GM19023 (cell line): ENCODE data around the gene KRTAP9-2.
"Not testable (repeated sequence)": the region's sequence is repeated elsewhere in the genome, so short reads cannot be mapped to it uniquely, and the experiment has no call there.

ENCODE experiments used
- ATAC-seq: cut with Tn5 transposase; IDR thresholded peaks from one replicate; pipeline ENCODE4 v1.9.1; 2021; ENCODE audit warnings: mild to moderate bottlenecking, moderate library complexity; ENCODE audit not compliant: unreplicated experiment

The KRTAP9-2 gene, protein sequence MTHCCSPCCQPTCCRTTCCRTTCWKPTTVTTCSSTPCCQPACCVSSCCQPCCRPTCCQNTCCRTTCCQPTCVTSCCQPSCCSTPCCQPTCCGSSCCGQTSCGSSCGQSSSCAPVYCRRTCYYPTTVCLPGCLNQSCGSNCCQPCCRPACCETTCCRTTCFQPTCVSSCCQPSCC

DNA sequence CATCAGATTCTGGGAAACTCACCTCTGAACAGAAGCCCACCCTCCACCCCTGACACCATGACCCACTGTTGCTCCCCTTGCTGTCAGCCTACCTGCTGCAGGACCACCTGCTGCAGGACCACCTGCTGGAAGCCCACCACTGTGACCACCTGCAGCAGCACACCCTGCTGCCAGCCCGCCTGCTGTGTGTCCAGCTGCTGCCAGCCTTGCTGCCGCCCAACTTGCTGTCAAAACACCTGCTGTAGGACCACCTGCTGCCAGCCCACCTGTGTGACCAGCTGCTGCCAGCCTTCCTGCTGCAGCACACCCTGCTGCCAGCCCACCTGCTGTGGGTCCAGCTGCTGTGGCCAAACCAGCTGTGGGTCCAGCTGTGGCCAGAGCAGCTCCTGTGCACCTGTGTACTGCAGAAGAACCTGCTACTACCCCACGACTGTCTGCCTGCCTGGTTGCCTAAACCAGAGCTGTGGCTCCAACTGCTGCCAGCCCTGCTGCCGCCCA is at the start of gene KRTAP9-2:
Gene KRTAP9-2 (plus strand): TSS at position 51 of the 498 bp plus-strand sequence. CDS start 7 bp downstream, at position 58.
- ATAC-seq = not testable (repeated sequence)

DNA sequence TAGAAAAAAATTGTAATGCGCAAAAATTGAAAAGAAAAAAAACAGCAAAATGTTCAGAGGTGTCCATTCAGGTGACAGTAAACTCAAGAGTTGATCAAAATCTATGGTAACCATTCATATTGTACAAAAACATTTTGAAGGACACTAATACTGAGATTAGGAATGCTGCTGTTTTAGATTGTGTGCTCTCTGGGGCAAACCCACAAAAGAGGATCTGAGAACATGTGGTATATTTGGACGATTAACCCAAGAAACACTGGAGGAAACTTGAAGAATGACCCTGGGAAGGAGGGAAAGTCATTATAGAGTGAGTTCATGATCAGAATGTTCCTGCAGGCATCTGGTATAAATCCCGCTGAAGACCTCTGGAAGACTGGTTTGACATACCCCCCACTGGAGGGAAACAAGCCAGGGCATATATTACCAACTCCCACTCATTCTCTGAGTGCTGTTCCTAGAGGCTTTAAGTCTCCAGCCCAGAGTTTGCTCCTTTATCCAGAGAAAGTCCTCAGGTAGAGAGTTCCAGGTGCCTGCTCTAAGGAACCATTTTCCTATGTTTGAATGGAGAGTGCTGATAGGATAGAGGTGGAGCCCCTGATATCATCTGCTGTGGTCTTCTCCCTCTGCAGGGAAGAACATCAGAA is 49.6 kb upstream of the KRTAP9-2 start:
- no peak for ATAC-seq

DNA sequence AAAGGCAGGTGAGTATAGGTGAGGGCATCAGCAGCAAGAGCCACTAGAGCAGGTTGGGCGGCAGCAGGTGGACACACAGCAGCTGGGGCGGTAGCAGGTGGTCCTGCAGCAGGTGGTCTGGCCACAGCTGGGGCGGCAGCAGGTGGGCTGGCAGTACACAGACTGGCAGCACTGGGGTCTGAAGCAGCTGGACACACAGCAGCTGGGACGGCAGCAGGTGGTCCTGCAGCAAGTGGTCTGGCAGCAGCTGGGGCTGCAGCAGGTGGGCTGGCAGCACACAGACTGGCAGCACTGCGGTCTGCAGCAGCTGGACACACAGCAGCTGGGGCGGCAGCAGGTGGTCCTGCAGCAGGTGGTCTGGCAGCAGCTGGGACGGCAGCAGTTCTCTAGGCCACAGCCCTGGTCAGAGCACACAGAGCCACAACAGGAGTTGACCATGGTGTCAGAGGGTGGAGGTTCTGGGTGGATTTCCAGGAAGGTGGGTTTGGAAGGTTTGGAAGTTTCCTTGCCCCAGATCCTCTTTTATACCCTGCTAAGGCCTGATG is 48.6 kb upstream of the KRTAP9-2 start, which contains the start of gene KRTAP4-2:
Gene KRTAP4-2 (minus strand): TSS at position 495 of the 545 bp plus-strand sequence. CDS start 57 bp downstream, at position 438.
- ATAC-seq = no peak

DNA sequence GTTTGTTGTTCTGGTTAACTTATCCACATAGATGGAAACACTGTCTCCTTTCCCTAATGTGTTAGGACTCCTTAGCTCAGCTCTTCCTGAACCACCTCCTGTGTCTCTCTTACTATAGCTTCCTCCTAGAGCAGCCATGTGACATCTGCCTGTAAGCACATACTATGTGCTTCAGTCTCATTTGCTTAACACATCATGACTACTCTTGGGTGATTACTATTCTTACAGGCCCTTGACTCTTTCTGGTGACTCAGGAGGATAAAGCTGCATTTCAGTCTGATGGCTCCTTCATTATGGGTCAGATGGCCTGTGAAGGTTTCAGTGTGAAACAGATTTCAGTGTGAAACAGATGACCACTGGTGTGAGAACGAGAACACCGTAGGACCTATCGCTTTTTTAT is 48.1 kb upstream of the KRTAP9-2 start:
- no peak for ATAC-seq

DNA sequence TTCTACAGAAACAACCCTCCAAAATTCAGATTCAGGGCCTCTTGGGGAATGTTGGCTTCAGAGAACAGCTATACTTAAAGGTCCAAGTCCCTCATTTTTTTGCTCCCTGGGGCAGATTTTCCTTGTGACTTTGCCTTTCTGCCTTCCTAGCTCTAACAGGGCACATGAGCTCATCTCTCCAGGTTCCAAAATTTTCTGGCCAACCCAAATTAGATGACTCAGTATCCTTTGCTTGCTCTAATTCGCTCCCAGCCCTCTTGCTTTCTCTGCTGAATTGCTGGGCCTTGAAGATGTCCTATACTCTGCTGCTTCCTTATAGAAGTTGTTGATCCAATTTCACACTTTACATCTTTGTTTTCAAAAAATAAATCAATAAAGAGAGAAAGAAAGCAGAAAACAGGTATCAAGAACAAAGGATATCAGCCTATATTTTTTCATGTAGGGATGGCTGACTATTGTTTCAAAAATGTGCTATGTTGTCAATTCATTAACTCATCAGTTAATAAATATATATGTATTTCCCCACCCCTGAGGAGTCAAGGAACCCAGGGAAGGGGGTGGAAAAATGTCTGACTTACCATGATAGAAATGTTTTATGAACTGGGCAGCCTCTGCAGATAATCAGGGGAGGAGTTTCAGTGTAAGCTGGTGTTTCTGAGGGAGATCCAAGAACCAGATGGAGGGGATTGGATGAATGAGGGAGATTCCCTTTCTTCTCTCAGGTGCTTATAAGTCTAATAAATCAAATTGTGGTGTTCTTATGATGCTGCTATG is 47.4 kb upstream of the KRTAP9-2 start:
- ATAC-seq = no peak

DNA sequence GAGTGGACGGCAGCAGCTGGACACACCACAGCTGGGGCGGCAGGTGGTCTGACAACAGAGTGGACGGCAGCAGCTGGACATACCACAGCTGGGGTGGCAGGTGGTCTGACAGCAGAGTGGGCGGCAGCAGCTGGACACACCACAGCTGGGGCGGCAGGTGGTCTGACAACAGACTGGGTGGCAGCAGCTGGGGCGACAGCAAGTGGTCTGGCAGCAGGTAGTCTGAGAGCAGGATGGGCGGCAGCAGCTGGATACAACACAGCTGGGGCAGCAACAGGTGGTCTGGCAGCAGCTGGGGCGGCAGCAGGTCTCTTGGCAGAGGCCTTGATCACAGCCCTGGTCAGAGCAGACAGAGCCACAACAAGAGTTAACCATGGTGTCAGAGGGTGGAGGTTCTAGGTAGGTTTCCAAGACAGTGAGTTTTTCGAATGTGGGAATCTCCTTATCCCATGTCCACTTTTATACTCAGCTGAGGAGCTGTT is 41.9 kb upstream of the KRTAP9-2 start, which contains the start of gene KRTAP4-1:
Gene KRTAP4-1 (minus strand): TSS at position 432 of the 482 bp plus-strand sequence. CDS start 57 bp downstream, at position 375.
- ATAC-seq = no peak

DNA sequence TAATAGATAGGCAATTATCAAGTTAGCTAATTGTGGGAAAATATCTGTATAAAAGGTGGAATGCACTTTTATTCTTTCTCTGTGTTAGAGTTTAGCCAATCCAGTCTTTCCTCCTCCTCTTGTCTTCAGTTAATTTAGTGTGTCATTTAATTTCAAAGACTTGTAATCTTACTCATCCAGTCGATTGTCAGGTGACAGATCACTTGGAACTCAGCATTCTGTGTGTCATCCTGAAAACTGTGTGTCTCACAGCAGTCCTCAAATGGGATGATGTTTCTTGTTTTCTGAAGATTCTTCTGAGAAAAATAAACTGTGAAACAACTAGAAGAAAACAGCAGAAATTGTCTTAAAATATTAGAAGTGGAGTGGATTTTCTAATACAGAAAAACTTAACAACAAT is 41.4 kb upstream of the KRTAP9-2 start:
- ATAC-seq = no peak

DNA sequence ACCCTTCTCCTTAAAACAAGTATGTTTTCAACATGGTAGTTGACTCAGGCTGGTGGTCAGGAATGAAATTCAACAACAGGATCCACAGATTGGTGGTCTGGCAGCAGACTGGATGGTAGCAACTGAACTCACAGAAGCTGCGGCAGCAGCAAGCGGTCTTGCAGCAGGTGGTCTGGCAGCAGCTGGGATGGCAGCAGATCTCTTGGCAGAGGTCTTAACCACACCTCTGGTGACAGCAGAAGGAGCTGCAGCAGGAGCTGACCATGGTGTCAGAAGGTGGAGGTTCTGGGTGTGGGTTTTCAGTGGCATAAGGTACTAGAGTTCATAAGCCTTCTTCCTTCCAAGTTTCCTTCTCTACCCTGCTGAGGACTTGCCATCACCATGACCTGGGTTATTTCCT is 39.6 kb upstream of the KRTAP9-2 start:
- ATAC-seq = no peak

DNA sequence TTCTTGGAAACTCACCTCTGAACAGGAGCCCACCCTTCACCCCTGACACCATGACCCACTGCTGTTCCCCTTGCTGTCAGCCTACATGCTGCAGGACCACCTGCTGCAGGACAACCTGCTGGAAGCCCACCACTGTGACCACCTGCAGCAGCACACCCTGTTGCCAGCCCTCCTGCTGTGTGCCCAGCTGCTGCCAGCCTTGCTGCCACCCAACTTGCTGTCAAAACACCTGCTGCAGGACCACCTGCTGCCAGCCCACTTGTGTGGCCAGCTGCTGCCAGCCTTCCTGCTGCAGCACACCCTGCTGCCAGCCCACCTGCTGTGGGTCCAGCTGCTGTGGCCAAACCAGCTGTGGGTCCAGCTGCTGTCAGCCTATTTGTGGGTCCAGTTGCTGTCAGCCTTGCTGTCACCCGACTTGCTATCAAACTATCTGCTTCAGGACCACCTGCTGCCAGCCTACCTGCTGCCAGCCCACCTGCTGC is 36.6 kb upstream of the KRTAP9-2 start, which contains the start of gene KRTAP9-1:
Gene KRTAP9-1 (plus strand): TSS at position 51 of the 482 bp plus-strand sequence. CDS start 0 bp downstream, at position 51.
- ATAC-seq = not testable (repeated sequence)

DNA sequence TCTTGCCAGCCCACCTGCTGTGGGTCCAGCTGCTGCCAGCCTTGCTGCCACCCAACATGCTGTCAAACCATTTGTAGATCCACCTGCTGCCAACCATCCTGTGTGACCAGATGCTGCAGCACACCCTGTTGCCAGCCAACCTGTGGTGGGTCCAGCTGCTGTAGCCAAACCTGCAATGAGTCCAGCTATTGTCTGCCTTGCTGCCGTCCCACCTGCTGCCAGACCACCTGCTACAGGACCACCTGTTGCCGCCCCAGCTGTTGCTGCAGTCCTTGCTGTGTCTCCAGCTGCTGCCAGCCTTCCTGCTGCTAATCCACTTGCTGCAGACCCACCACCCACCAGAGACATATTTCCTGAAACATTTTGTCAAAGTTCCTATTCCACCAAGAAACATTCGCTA is 36.1 kb upstream of the KRTAP9-2 start:
- ATAC-seq = no peak

DNA sequence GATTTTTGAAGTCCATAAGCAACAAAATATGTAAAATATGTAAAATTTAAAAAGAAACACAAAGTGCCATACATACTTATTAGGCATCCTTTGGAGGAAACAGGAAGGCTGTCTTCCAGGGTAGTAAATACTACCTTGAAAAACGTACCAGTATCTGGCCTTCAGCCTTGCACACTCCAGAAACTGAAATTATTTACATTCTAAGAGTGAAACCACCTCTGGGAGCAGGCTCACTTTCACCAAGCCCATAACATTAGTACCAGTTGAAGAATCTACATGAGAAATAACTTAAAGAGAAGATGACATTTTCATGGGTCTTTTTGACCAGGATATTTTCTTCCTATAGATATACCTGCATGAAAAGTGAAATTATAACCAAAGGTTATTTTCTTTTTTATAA is 30.4 kb upstream of the KRTAP9-2 start:
- ATAC-seq = no peak

DNA sequence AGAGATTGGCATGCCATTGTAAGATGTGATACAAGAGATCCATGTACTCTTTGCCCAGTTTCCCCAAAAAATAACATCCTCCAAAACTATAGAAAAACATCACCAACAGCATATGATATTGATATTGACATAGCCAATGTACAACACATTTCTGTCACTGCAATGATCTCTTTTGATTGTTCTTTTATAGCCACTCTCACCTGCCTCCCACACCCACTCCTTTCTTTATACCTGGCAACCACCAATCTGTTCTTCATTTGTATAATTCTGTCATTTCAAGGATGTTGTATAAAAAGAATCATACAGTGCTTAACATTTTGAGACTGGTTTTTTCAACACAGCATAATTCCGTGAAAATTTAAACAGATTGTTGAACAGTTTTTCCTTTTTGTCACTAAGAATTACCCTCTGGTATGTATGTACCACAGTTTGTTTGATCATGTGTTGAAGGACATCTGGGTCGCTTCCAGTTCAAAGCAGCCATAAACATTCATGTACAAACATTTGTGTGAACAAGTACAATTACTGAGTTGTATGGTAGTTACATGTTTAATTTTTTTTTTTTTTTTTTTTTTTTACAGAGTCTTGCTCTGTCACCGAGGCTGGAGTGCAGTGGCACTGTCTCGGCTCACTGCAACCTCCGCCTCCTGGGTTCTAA is 26.9 kb upstream of the KRTAP9-2 start:
- no peak for ATAC-seq

DNA sequence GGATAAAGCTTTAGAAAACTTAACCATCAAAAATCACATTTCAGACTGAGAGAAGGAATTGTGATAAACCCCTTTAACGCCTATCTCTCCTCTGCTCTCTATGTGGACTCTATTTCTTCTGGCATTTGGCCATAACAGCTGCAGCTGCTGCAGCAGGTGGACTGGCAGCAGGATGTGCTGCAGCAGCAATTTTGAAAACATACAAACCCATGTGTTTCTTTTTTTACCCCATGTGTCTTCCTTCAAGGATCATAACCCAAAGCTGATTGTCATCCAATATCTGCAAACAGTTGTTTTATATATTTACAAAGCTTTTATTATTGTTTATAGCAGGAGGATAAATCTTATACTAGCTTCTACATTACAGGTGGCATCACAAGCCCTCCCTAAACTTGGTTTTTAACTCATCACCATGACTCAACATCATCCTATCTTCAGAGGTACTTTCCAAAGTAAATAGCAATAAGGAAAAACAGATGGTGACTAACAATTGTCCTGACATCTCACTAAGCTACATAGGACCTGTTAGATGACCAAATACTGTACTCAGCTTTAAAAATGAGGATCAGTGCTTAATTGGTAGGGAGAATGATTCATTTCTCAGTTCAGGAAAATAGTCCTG is 14.5 kb upstream of the KRTAP9-2 start:
- ATAC-seq = no peak

DNA sequence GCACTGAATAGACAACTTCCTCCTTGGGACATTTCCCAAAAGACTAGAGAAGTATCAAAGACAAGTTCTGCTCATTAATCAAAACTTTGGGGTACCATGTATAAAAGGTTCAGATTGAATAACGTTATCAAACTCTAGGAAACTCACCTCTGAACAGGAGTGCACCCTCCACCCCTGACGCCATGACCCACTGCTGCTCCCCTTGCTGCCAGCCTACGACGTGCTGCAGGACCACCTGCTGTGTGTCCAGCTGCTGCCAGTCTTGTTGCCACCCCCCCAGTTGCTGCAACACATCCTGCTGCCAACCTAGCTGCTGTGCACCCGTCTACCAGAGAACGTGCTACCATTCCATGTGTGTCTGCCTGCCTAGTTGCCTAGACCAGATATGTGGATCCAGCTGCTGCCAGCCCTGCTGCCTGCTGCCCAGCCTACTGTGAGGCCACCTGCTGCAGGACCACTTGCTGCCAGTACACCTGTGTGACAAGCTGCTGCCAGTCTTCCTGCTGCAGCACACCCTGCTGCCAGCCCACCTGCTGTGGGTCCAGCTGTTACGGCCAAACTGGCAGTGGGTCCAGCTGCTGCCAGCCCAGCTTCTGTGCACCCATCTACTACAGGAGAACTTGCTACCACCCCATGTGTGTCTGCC is 13.8 kb upstream of the KRTAP9-2 start:
- ATAC-seq = no peak

DNA sequence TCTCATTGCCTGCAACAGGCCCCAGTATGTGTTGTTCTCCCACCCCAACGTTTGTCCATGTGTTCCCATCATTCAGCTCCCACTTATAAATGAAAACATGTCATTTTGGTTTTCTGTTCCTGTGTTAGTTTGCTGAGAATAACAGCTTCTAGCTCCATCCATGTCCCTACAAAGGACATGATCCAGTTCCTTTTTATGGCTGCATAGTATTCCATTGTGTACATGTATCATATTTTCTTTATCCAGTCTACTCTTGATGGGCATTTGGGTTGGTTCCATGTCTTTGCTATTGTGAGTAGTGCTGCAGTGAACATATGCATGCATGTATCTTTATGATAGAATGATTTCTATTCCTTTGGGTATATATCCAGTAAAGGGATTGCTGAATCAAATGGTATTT is 10.8 kb upstream of the KRTAP9-2 start:
- no peak for ATAC-seq

DNA sequence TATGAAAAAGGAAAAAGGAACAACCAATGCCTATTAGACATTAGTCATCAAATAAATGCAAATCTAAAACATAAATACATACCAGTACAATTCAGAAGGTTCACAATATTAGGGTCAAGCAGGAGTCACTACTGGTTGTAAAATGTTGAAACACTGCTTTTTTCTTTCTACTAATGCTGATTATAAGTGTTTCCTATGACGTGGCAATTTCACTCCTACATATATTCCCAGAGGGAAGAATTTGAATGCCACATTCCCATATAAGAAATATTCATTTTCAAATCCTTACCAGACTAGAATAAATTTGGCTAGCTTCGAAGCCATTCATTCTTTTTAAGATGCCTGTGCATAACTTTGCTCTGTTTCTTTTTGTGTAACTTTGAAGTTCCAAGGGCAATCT is 2.6 kb upstream of the KRTAP9-2 start:
- no peak for ATAC-seq

DNA sequence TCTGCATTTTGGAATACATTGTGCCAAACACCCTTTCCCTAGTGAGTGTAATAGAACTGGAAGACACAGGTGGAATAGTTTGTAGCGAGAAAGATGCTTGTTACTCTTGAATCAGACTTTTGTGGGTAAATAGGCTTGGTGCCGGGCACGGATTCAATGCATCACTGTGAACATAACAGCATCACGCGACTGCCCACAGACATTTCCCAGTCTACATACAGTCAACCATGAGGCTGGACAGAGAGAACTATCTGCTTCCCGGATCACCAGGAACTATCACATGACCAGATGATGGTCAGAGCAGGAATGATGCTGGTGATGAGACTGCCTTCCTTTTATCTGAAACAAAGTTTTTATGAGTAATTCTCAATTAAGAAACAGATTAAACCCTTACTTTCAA is 397 bp upstream of the KRTAP9-2 start:
- ATAC-seq = no peak

DNA sequence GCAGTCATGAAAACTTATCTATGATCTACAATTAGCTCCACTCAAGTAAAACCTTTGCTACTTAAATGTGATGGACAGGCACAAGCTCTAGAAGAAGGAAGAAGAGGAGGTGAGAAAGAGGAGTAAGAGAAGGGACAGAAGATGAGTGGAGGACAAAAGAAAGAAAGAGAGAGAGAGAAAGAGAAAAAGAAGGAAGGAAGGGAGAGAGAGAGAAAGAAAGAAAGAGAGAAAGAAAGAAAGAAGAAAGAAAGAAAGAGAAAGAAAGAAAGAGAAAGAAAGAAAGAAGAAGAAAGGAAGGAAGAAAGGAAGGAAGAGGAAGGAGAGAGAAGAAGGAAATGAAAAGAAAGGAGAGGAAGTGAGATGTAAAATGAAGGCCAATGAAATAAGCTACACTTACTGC is 3.6 kb downstream of the KRTAP9-2 start:
- ATAC-seq = no peak

DNA sequence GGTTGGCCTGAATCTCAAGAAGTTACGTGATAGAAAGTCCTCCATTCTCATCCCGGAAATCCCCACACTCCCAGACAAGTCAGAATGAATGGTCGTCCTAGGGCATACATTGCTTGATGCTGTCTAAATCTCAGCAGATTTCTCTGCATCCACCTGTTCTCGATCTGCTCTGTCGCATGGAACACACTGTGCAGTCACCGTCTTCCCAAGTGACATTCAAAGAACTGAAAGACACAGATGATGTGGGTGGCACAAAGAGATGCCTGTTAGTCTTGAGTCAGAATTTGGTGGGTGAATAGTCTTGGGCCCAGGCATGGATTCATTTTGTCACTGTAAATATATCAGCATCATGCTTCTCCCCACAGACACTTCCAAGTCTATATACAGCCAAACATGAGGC is 5.3 kb downstream of the KRTAP9-2 start:
- no peak for ATAC-seq
